Medulla oblongata (tissue), 1 donor: Measurements from ENCODE around the gene RBL2.

Experiments
- DNase-seq: peaks from one replicate; pipeline ENCODE4 v3.0.0-alpha.2; 2015; ENCODE audit errors: extremely low spot score

The RBL2 gene

DNA sequence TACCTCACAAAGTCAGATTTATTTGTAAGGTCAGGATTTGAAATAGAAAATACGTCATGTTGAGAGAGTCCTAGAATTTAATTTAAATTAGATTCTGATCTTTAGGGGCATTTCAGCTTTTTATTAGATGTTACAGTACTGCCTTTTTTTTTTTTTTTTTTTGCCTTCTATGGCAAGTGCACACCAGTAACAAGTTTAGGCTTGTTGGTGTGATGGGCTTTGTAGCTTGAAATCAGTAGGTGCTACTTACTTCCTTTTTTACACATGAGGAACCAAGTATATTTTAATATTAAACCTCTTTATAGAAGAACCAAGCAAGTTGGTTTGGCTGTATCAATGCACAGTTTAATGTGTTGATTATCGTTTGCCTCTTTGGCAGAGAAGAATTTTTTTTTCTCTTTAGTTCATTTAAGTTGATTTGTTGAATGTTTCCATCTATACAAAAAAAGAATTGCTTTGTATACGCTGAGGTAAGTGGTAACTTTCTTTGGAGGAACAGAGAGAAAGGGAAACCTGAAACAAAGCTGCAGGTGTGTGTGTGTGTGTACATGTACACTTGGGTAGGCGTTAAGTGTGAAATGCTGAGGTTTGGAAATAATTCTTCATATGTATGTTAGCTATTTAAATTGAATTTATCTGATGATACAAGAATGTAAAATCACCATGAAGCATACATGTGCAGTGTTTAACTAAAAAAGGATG is 15.7 kb downstream of the RBL2 start:
- DNase-seq, result no peak

DNA sequence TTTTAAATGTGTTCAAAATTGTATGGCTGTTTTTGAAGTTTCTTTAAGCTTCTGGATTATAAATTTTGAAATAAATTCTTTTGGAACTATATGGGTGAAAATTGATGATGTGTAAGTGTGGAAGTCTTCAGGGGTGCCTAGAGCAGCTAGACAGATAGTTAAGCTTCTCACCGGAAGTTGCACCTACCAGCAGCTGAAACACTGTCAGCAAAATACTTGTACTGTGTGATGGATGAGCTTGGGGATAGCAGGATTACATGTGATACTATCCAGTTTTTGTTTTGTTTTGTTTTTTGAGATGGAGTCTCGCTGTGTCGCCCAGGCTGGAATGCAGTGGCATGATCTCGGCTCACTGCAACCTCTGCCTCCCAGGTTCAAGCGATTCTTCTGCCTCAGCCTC is 19.7 kb downstream of the RBL2 start:
- DNase-seq, result no peak

DNA sequence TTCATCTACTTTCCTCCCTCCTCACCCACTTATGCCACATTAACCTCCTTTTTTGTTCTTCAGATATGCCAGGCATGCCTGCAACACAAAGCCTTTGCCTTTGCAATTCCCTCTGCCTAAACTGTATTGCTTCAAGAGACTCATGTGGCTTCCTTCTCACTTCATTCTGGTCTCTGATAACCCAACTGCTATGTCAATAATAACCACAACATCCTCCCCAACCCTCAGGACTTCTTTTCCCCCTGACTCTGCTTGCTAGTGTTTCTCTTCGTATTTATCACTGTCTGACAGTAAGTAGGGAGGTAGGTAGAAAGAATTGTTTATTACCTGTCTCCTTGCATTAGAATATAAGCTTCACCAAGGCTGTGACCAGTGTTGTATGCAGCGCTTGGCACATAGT is 22.4 kb downstream of the RBL2 start:
- no peak for DNase-seq

DNA sequence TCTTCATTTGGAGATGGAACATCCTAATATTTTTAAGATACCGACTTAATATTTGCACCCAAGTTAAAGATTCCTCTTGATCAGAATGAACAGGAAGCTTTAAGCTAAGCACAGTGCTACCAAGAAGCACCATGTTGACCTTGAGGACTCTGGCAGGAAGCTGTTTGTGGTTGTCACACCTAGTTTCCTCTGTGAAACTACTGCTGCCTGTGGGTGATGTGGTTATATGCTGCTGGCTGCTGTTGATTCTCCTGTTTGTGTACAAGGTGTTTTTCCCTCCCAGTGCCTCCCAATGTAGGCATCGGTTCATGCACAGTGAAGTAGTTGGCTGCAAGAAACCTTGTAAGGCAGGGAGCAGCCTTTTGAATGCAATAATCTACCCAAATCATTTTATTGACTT is 23.4 kb downstream of the RBL2 start:
- no peak for DNase-seq

DNA sequence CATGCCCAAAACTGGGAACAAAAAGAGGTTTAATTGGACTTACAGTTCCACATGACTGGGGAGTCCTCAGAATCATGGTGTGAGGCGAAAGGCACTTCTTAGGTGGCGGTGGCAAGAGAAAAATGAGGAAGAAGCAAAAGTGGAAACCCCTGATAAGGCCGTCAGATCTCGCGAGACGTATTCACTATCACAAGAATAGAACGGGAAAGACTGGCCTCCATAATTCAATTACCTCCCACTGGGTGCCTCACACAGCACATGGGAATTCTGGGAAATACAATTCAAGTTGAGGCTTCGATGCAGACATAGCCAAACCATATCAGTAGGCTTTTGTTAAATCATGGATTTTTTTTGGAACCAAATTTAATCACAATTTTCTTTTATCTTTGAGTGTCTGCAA is 24.4 kb downstream of the RBL2 start:
- DNase-seq, result no peak

DNA sequence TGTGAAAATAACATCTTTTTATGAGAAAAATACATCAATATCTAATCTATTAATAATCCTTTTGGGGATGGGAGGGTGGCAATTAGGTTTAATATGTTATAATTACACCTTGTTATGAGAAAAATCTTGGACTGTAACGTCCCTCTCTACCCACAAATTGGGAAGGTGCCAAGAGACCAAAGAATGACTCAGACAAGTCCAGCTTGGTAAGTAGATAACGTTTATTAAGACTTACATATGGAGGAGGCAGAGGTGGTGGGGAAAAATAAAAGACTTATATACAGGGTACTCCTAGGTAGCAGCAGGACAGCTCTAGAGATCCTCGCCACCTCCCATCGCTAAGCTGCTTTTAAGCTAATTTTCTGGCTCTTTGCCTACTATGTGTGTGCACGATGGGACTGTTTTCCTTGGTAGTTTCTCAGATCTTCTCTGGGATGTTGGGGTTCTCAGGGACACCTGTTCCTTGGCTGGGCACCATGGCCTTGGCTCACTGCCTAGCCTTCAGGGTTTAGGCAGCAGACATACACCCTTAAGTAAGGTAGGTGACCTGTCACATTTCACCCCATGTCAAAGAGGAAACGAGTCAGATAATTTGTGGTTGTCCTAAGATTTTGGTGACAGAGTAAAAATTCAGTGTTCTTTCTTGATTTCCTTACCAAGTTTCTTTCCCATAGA is 31.5 kb downstream of the RBL2 start:
- no peak for DNase-seq

DNA sequence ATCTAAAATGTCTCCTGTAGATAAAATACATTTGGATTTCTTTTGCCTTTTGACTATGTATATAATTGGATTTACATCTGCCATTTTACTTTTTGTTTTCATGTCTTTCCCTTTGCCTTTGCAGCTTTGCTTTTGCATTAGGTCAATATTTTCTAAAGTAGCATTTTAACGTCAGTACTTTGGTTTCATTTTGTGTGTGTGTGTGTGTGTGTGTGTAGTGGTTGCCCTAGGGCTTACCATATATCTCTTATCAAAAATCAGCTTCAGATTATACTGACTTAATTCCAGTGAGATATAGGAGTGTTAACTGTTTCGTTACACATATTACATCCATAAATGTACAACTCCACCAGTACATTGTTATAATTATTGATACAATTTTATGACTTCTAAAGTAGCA is 42.6 kb downstream of the RBL2 start:
- DNase-seq, result no peak

DNA sequence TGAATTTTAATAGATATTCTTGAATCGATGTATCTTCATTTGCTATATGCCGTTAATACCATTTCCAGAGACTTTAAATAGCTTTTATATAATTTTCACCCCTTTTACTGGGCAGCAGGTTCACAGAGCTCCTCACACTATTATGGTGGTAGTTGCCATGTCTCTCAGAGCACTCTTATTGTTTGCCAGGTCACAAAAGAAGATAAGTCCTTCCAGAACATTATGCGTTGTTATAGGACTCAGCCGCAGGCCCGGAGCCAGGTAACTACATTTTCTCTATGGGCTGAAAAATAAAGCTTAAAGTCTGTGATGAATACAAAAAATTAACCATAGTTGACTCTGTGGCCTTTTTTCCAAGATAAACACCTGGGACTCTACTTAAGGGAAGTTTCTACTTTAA is 44.7 kb downstream of the RBL2 start:
- no peak for DNase-seq

DNA sequence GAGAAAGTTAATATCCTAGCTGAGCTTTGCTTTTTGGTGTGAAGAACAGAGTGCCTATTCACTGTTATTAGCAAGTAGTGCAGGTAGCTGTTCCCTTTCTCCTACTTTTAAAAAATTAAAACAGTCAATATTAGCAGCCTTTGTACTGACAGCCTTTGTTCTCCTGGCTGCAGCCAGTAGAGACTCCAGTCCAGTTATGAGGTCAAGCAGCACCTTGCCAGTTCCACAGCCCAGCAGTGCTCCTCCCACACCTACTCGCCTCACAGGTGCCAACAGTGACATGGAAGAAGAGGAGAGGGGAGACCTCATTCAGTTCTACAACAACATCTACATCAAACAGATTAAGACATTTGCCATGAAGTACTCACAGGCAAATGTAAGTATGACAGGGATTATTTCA is 46.1 kb downstream of the RBL2 start:
- DNase-seq, result no peak

DNA sequence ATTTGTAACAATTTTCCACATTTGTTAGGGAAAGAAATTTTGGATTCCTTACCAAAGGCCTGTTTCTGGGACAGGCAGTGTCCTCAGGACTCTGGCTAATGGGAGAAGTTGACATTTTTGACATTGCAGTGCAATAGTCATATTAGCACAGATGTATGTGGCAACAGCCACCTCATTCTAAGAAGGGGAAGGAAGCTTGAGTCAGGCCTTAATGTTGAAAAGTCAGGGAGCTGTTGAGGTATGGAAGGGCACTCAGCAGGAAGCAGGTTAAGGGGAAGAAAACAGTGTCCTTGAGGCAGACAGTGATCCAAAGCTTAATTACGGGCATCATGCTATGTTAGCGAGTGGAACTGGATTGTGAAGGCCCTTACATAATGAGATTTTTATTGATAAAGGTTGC is 47.9 kb downstream of the RBL2 start:
- no peak for DNase-seq

DNA sequence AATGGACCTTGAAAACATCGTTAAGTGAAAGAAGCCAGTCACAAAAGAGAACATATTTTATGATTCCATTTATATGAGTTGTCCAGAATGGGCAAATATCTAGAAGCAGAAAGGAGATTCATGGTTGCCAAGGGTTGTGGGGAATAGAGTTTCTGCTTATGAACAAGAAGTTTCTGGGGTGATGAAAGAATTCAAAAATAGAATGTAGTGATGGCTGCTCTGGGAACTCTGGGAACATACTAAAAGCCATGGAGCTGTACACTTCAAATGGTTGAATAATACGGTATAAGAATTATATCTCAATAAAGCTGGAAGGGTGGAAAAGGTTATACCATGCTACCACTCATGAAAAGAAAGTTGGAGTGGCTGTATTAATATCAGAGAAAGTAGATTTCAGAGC is 50.3 kb downstream of the RBL2 start:
- DNase-seq, result no peak

DNA sequence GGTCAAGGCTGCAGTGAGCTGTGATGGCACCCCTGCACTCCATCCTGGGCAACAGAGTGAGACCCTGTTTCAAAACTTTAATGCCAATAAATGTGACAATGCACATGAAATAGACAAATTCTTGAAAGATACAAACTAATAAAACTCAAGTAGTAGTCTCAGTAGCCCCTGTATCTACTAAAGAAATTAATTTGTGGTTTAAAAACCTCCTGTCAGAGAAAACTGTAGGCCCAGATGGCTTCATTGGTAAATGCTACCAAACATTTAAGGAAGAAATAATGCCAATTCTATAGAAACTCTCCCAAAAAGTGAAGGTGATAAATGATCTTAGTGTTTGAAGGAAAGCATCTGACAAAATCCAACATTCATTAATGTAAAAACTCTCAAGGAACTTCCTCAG is 52.0 kb downstream of the RBL2 start:
- DNase-seq, result no peak

DNA sequence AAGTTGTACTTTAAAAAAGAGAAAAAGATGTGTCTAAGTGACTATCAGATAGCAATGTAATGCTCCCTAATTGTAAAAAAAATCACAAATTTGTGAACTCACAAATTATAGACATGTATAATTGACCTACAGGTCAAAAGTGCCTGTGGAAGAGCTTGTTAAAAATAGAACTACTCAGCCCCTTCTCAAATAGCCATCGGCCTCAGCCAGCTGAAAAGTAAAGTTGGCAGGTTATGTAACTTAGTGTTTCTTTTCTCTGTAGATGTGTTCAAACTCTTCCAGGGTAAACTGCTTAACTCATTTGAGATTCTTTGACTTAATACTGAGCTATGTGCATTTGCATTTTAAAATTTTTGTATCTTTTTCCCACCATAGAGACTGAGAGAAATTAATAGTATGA is 55.5 kb downstream of the RBL2 start:
- DNase-seq, result no peak

DNA sequence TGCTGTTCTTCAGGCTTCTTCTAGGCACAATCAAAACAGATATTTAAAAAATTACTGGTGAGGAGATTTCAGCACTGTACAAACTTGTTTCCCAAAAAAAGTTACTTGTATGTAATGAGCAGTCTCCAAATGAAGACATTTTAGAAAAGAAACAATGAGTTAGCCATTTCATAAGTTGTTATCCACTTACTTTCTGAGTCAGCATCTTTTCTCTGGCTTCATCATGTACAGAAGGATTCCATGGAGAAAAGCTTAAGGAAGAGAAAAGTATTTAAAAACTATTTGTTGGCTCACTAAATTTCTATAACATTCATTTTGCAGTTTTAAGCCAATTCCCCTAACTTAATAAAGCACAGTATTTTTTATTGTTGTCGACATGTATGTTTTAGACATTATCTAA is 58.2 kb downstream of the RBL2 start:
- DNase-seq, result no peak

DNA sequence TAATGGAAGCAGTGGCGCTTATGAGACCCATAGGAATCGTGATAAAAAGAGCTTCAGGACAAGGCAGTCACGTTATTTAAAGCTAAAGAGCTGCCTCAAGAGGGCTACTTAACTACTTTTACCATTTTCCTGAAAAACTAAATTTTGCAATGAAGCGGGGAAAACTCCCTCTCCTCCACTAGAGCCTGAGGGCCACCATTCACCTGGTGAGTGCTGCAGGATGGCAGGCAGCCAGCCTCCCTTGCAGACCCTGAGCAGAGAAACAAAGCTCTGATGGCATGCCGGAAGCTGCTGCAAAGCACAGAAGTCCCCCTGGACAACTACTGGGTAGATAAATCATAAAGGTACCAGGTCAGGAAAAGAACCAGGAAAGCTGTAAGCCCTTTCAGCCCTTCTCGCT is 60.4 kb downstream of the RBL2 start:
- DNase-seq, result no peak

DNA sequence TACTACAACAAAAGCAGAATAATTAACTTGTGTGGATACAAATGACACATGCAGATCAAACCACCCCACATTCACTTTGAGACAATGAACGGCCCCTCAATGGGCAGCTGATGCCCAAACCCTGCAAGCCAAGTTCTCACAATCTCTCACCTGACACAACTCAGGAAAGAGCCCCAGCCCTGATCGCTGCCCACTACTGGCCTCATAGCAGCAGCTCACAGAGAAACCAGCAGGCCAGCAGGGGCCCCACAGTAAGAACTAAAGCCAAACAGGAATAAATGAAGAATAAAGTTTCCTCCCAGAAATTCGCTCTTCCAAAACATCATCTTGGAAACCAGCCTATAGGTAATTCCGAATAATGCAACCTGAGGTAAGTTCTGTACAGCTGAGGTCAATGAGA is 61.1 kb downstream of the RBL2 start:
- DNase-seq, result no peak

DNA sequence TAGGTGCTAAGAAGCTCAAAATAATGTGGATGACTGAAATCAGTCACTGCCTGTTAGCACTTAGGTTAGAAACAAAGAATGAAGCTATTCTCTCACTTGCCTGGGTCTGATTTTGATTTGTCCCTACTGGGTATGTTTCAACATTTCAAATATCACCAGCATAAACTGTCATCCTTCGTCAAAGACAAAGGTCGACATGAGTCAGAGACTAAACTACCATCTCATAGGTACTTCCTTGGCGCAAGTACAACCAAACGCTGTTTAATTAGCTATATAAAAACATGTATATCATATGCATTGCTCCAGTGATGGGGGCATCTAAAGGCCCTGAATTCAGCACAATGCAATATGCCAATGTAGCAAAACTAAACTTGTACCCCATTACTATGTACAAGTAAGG is 64.7 kb downstream of the RBL2 start:
- no peak for DNase-seq

DNA sequence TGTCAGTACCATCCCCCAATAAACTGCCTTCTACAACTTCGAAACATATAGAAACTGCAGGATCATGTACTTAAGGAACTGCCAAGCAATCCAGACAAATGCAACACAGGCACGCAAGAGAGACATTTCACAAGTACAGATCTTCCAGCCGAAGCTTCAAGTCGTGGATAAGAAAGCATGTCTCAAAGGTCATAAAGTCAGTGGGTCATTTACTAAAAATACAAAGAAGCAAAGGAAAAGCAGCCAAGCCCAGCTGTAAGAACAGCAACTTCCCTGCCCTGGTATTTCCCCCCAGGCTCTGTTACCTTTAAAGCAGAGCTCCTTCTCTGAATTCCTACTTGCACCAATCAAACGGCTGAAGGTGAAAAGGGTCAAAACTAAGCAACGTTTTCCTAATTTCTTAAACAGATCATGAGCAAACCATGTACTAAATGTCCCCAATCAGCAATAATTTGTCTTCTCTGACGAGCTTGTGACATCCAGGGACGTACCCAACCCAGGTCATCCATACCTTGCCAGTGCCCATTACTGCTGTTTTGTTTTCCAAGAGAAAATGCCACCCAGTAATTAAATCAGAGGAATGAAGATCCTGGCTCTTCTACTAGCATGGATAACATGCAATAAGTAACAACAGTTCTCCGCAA is 67.1 kb downstream of the RBL2 start:
- DNase-seq, result no peak

DNA sequence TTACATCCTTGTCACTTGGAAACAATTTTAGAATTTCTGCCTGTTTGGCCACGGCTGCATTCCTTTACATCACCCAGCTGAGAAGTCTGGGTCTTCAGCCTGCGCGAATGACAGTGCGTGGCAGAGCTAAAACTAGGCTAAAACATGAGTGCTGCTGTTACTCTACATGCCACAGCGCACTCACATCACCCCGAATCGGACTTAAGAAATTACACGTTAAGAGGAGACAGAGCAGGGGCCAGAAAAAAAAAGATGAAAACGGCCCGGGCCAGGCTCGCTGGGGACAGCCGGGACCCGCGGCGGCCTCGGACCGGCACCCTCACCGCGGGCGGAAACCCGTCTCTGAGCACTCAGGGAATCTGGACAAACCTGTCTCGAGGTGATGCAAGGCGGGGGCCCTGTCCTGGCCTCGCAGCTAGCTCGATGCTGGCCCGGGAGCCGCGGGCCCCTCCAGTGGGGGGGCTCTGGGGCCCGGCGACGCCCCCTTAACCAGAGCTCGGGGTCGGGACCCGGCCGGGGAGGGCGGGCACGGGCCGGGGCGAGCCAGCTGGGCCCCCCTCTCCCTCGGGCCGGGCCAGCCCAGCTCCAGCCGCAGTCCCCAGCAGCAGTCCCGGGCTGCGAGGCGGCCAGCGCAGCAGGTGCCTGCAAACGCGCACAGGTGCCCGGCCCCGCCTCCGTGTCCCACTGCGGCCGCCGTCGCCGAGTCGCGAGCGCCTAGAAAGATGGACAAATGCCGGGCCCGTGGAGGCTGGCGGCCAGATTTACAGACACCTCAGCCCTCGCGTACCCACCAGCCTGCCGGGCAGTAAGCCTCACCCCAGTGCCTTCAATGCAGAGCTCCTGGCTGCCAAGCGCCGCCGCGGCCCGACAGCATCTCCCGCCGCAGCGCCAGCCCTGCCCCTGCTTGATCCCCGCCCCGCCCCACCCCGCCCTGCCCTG is 68.3 kb downstream of the RBL2 start, which contains the start of gene AKTIP:
TSS of gene AKTIP (minus strand) at position 879 of the 939 bp plus-strand sequence. CDS start 2,950 bp downstream, outside the sequence.
- peak; percentile 26 for DNase-seq

DNA sequence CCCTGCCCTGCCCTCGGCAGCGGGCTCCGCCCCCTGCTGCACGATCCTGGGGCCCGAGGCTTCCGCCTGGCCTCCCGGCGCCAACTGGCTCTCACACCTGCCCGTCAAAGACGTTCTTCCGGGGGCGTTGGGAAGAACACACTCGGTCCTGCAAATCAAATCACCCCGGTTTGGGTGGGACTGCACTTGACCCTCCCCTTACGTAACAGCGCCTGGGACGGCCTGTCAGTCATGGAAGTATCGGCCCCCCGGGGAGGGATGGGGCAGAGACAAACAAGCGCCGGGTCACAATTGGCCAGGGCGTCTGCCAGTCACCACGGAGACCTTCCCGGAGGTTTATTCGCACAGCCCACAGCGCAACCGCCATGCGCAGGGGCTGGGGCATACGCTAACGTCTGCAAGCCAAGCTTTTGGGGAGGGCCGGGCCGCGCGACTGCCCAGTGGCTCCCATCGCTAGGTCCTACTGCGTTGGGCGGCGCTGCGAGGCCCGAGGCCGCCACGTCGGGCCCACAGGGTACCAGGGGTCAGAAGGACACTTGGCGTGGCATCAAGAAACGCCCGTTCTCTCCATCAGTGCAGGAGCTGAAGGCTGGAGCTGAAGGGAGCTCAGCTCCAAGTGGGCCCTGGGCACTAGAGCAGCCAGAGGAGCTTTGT is 69.1 kb downstream of the RBL2 start:
- peak; percentile 100 for DNase-seq

DNA sequence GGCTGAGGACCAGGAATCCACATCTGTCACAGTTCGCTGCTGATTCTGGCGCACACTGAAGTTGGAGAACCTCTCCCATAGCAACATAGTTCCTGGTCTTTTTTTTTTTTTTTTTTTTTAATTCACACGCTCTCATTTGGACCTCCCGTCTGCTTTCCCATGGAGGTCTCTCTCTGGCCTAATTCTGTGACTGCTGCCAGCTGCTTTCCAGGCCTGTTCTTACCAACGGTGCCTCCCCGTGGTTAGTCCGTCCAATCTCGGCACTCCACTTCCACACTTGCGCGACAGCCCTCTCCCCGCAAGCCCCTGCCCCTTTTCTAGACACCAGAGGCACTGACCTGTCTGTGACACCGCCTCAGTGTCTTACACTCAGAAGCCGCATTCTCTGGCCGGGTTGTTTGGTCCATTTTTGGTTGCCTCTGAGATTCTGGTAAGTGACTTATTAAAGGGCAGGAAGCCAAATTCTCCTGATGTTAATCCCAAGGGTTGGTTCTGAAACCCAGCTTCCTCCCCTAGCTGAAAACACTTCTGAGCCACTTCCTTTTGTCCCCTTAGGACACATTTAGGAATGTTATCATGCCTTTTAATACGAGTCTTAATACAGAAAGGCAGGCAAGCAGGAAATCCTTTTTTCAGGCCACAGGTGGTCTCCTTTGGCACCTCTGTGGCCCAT is 69.9 kb downstream of the RBL2 start:
- peak; percentile 69 for DNase-seq
